GM23248 (cell line): ENCODE measurements around the gene CARD16. TPM values are rescaled to one million over a fixed set of nuclear protein-coding genes. Genes with fewer than 3 reads are reported as not detected.
"Not testable (repeated sequence)": the region's sequence is repeated elsewhere in the genome, so short reads cannot be mapped to it uniquely, and the experiment has no call there.

Source experiments
- DNase-seq: peaks from one replicate; pipeline ENCODE4 v3.0.0-alpha.2; 2015
- H2AFZ ChIP-seq: fragments of 200-600 bp; sonication (generic); 2 replicates; pipeline ENCODE4 v1.6.1; 2016; ENCODE audit warnings: antibody characterized with exemption
- H3F3A ChIP-seq: fragments of 200-600 bp; sonication (generic); 2 replicates; pipeline ENCODE4 v1.6.1; 2016; ENCODE audit warnings: mild to moderate bottlenecking, antibody characterized with exemption, mixed run types; ENCODE audit not compliant: insufficient read depth
- H3K27ac ChIP-seq: fragments of 200-600 bp; sonication (generic); 2 replicates; pipeline ENCODE4 v1.5.1; 2016; ENCODE audit warnings: mild to moderate bottlenecking
- H3K27me3 ChIP-seq: fragments of 200-600 bp; sonication (generic); replicated peaks from 2 replicates; pipeline ENCODE4 v1.6.1; 2016; ENCODE audit warnings: mild to moderate bottlenecking; ENCODE audit not compliant: insufficient read depth
- H3K36me3 ChIP-seq: fragments of 200-600 bp; sonication (generic); 2 replicates; pipeline ENCODE4 v1.6.1; 2016; ENCODE audit warnings: low read depth, mild to moderate bottlenecking
- H3K4me1 ChIP-seq: fragments of 200-600 bp; sonication (generic); 2 replicates; pipeline ENCODE4 v1.6.1; 2016; ENCODE audit warnings: mild to moderate bottlenecking; ENCODE audit not compliant: insufficient read depth
- H3K4me2 ChIP-seq: fragments of 200-600 bp; sonication (generic); one replicate; pipeline ENCODE4 v1.6.1; 2016; ENCODE audit warnings: mild to moderate bottlenecking; ENCODE audit not compliant: unreplicated experiment
- H3K4me3 ChIP-seq: fragments of 200-600 bp; sonication (generic); 2 replicates; pipeline ENCODE4 v1.5.1; 2016; ENCODE audit warnings: mild to moderate bottlenecking
- H3K79me2 ChIP-seq: fragments of 200-600 bp; sonication (generic); 2 replicates; pipeline ENCODE4 v1.6.1; 2016; ENCODE audit warnings: mild to moderate bottlenecking; ENCODE audit not compliant: insufficient read depth
- H3K9ac ChIP-seq: fragments of 200-600 bp; sonication (generic); 2 replicates; pipeline ENCODE4 v1.6.1; 2016; ENCODE audit warnings: mild to moderate bottlenecking
- H3K9me2 ChIP-seq: fragments of 200-600 bp; sonication (generic); 2 replicates; pipeline ENCODE4 v1.6.1; 2016; ENCODE audit warnings: mixed run types, mild to moderate bottlenecking, moderate library complexity; ENCODE audit not compliant: insufficient read depth
- H3K9me3 ChIP-seq: fragments of 200-600 bp; sonication (generic); one replicate; pipeline ENCODE4 v1.6.1; 2017; ENCODE audit warnings: low read depth
- H4K20me1 ChIP-seq: fragments of 200-600 bp; sonication (generic); 2 replicates; pipeline ENCODE4 v1.6.0; 2016; ENCODE audit not compliant: insufficient read depth
- EZH2 ChIP-seq: fragments of 200-600 bp; sonication (generic); IDR thresholded peaks from 2 replicates; pipeline ENCODE4 v1.6.1; 2018; ENCODE audit warnings: antibody characterized with exemption, mild to moderate bottlenecking; ENCODE audit not compliant: insufficient read depth, poor library complexity, severe bottlenecking
- EZH2phosphoT487 ChIP-seq: fragments of 200-600 bp; sonication (generic); IDR thresholded peaks from 2 replicates; pipeline ENCODE4 v1.6.1; 2018; ENCODE audit warnings: antibody characterized with exemption, moderate library complexity, mild to moderate bottlenecking, low read depth; ENCODE audit not compliant: insufficient read depth
- WGBS, 2 experiments: methylation state at CpG; one replicate each; pipeline ENCODE4 v1.1.6; 2015 to 2017; ENCODE audit warnings: low lambda C conversion rate in 2 of 2, low coverage in 1 of 2; ENCODE audit errors: missing lambda C conversion rate in 2 of 2; 5-methylcytosine and 5-hydroxymethylcytosine counted together
- in situ Hi-C: fragments of 300-500 bp; cut with MboI; formaldehyde crosslinking; loops from 2 replicates; pipeline ENCODE4 v1.15.0; 2020
- polyA plus RNA-seq: library from polyadenylated mRNA; unstranded; fragments of >200 nt; fragmentation: Nextera tagmentation; extraction: Ambion mirVana; gene quantifications from 2 replicates; pipeline ENCODE4 v1.2.1, GENCODE V29; 2016
- total RNA-seq: library from RNA; depleted of rRNA; stranded (reverse); fragments of >200 nt; shearing (Covaris generic); gene quantifications from 2 replicates; pipeline ENCODE4 v1.2.3, GENCODE V29; 2014; rRNA removed

Gene CARD16
- total RNA-seq (not detected in 2 replicates), polyA plus RNA-seq (not detected in 2 replicates)

DNA sequence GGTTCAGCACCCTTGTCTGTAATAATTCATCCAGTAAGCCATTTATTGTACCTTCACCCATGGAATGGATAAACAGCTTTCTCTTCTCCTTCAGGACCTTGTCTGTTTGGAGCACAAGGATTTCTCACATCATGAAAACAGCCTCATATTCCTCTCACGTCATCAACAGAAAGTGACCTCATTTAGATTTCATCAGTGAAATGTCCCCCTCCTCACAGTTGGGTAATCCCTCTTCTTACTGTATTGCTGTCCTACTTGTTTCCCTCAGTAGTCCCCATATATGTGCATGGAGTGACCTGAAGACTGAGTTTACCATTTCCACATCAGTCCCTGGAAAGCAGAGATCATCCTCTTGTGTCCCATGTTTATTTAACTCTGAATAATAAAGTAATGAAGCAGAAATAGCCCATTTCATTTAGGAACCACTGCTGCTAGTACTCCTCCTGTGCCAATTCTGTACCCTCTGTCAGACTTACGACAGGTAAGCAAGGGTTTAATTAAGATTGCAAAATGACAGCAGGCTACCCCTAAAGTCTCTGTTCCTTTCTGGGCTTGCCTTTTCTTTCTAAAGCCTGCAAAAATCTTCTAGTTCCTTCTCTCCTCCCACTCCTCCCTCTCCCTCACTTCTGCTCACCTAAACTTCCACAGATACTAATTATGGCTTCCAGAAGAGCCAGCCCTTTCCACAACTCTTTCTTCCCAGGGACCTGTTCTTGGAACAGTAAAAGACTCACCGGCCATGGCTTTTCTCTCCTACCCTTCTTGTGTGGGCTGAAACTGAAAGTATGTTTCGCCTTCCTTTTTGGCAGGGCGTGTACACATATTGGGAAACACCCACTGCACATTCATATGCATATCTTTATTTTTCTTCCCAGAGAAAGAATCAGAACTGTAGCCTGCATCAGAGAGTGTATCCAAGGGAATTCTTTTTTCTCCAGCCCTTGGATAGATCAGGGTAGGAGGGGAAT is at the start of gene CARD16:
Gene CARD16 (minus strand): TSS at position 779 of the 968 bp plus-strand sequence. CDS start 38 bp downstream, at position 741.
- peak within 1 kb of the TSS; percentile 36 for H3K4me2 ChIP-seq
- H3K9me3 ChIP-seq, H3K79me2 ChIP-seq, H4K20me1 ChIP-seq, H3K36me3 ChIP-seq, in situ Hi-C loops, H3K27me3 ChIP-seq, H3K9ac ChIP-seq, H3K9me2 ChIP-seq, H3K4me3 ChIP-seq: not testable (repeated sequence)
- 0 out of 2 replicates have a peak within 1 kb of the TSS, but pooled peaks have one; percentile 20 for H2AFZ ChIP-seq
- 89% methylated on average over 5 of the region's 5 CpGs for WGBS, 2 experiments
- H3F3A ChIP-seq: peaks cover 12% of the 10 kb centered on the region
- H3K4me1 ChIP-seq: peaks cover 21% of the 10 kb centered on the region
- H3K27ac ChIP-seq: peak within 1 kb of the TSS; percentile 80; the same call in 1 of the 2 replicates
- DNase-seq: peak; percentile 31

- Histone ChIP-seq H3K9me2 (no peaks in the 10 kb centered on the region), H3K4me1 (no peaks in the 10 kb centered on the region), H3K9ac (no peak overlapping the region), H3K36me3 (no peaks in the 10 kb centered on the region), H3F3A (no peaks in the 10 kb centered on the region), H3K79me2 (no peaks in the 10 kb centered on the region), H3K27ac (no peak overlapping the region), H3K9me3 (no peaks in the 10 kb centered on the region), H4K20me1 (no peaks in the 10 kb centered on the region), H3K4me2 (no peak overlapping the region), H2AFZ (no peak overlapping the region), H3K27me3 (no peaks in the 10 kb centered on the region), H3K4me3 (no peak overlapping the region)
- TF ChIP-seq EZH2phosphoT487: no peak
- TF ChIP-seq EZH2: no peak
- 42 to 43% methylated on average over 9 of the region's 9 CpGs for WGBS, 2 experiments
- in situ Hi-C loops: no loop called here
- DNase-seq: no peak
Observed at GRCh38 chr11:105092256-105093239, 47.4 kb upstream of the CARD16 start.

- no peaks in the 10 kb centered on the region for H3K27me3 ChIP-seq
- H3K27ac ChIP-seq: no peak overlapping the region
- no peak for DNase-seq
Observed at GRCh38 chr11:105081412-105082150, 36.4 kb upstream of the CARD16 start.

GRCh38 chr11:105080171-105080906 is 35.2 kb upstream of the CARD16 start:
- H3F3A ChIP-seq, in situ Hi-C loops, H3K79me2 ChIP-seq, H3K4me3 ChIP-seq, H3K9me3 ChIP-seq, H3K36me3 ChIP-seq, H3K27ac ChIP-seq, H3K9me2 ChIP-seq, H3K27me3 ChIP-seq, H4K20me1 ChIP-seq, H3K9ac ChIP-seq, H3K4me1 ChIP-seq, DNase-seq: not testable (repeated sequence)
- WGBS, 2 experiments: 50 to 55% methylated on average over 6 of the region's 6 CpGs
- H2AFZ ChIP-seq: peak overlapping the region; percentile 55
- peak overlapping the region; percentile 58 for H3K4me2 ChIP-seq

More at GRCh38 chr11:105081412-105082150, 36.4 kb upstream of the CARD16 start:
- 0 out of 2 replicates have a peak, but pooled peaks cover 5% of the 10 kb centered on the region for H3K4me1 ChIP-seq
- no peak overlapping the region for H3K4me3 ChIP-seq
- H3K36me3 ChIP-seq: no peaks in the 10 kb centered on the region
- no peaks in the 10 kb centered on the region for H3K9me2 ChIP-seq
- 62 to 63% methylated on average over 5 of the region's 5 CpGs for WGBS, 2 experiments
- no peaks in the 10 kb centered on the region for H4K20me1 ChIP-seq
- no peak overlapping the region for H3K9ac ChIP-seq
- H3K4me2 ChIP-seq: no peak overlapping the region
- TF ChIP-seq EZH2: no peak
- TF ChIP-seq EZH2phosphoT487: no peak
- in situ Hi-C loops: no loop called here
- H3K79me2 ChIP-seq: no peaks in the 10 kb centered on the region
- H2AFZ ChIP-seq: no peak overlapping the region
- no peaks in the 10 kb centered on the region for H3F3A ChIP-seq
- H3K9me3 ChIP-seq: no peaks in the 10 kb centered on the region
